ENCODE measurements around the gene ABTB2.

ABTB2 gene

GRCh38 chr11:34288492-34288891, 69.3 kb downstream of the ABTB2 start:
- no peak for DNase-seq (ENCODE audit: low read depth, low spot score)

DNA sequence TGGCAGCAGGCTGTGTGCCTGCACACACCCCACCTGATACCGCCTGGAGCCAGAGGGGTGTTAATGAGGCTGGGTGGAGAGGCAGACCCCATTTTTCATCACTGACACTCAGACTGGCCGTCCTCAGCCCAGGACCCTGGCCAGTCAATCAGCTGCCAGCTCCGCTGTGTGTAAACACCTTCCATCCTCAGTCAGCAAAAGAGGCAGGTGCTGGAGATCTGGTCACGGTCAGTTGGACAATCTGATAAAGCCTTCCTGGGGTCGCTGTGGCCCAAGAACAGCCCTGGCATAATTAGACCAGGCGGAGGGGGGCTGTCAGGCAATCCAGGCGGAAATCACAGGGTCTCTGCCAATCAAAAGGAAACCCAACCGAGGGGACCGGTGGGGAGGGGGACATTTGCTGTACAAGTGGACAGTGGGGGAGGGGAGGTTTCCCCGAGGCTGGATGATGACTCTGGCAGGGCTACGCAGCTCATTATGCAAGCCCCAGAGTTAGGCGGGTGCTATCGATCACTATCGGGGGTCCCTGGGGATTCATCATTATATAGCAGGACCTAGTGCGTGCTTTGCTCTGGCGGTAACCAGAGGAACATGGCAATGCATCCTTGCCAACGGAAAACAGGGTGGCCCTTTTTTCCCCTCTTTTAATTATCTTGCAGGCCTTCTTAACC, 72.9 kb downstream of the ABTB2 start:
- no peak for DNase-seq (ENCODE audit: low read depth, low spot score)

- DNase-seq (ENCODE audit: low read depth, low spot score): no peak
These were observed 73.7 kb downstream of the ABTB2 start for GRCh38 chr11:34284156-34284555.

DNA sequence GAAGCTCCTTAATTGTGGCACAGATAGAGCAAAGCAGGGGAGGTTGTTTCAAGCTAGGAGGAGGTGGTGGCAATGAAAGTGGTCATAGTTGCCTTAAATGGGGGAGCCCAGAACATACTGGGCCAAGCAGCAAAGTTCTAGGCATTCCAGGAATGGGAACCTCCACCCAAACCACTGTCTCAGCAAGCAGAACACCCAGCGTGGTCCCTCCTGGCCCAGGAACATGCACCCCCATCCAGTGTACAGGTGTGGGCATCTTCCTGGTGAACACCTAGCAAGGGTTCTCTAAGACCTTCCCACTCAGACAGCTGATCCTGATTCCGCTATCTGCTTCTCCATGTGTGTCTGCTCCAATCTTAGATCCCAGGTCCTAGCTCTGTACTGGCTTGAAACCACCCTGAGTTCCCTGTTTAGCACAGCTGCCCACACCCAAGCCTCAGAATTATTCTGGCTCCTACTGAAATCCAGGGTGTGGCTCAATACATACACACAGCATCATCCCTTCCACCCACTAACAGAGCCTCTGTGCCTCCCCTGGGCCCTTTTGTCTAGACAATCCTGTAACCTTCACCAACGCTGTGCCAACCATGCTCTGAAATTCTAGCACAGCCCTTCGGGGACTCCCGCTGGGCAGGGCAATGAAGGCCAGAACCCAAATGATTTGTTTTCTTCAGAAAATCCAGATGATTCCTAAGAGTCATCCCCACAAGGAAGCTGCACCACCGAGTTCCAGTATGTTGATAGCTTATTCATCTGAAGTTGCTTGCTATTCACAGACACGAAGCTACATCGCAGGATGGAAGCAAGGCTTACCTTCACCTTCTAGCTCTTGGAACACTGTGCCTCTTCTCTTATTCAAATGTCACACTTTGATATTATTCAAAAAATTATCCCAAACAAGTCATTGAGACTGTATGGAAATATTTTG, 76.6 kb downstream of the ABTB2 start:
- no peak for DNase-seq (ENCODE audit: low read depth, low spot score)

DNA sequence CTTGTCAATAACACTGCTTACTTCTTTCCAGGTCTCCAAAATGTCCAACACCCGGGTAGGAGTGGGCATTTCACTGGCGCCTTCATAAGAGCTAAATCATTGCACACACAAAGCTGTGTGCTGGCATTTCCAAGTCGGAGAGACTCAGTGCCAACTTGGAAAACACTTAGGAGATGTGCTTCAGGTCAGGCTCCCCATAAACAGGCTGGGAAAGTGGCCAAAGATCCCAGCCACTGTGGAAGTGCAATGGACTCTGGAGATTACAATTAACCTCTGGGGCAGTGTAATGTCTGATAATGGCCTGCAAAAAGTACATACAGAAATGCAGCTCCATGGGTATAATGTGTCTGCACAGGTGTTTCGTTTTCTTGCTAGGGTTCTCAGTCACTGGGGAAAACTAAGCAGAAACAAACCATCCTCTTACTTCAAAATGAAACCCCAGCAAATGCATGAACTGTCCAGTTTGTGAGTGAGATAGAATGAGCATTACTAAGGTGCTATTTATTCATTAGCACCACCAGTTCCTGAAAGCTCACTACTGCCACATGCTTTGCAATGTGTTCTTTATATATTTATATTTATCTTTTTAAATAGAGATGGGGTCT, 79.0 kb downstream of the ABTB2 start:
- no peak for DNase-seq (ENCODE audit: low read depth, low spot score)

DNA sequence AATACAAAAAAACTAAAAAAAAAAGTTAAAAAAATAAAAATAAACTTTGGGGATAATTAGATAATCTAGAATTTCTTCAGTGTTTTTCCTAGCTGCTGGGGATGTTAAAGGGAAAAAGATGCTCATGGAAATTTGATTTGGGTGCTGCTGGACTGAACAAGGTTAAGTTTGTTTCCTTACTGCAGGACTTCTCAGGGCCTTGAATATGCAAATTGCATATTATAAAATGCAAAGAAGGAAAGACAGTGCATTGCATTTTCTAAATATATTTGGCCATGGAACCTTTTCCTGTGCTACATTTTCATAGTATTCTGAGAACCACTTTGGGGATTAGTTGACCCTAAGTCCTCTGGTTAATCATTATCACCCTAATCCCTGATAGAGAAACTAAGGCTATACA, 79.6 kb downstream of the ABTB2 start:
- no peak for DNase-seq (ENCODE audit: low read depth, low spot score)

DNA sequence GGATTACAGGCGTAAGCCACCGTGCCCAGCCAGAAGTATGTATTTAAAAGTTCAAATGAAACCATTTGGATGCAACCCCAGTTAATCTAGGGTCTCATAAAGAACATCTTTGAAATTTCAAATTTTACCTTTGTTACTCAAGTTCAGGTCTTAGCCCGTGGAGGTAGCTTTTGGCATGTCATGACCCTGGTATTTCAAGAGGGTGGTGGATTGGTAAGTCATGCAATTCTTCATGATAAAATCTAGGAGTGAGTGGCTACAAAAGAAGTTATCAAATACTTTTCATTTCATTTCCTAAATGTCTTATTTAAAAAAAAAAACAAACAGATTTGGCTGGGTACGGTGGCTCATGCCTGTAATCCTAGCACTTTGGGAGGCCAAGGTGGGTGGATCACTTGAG, 80.6 kb downstream of the ABTB2 start:
- DNase-seq (ENCODE audit: low read depth, low spot score): no peak

DNA sequence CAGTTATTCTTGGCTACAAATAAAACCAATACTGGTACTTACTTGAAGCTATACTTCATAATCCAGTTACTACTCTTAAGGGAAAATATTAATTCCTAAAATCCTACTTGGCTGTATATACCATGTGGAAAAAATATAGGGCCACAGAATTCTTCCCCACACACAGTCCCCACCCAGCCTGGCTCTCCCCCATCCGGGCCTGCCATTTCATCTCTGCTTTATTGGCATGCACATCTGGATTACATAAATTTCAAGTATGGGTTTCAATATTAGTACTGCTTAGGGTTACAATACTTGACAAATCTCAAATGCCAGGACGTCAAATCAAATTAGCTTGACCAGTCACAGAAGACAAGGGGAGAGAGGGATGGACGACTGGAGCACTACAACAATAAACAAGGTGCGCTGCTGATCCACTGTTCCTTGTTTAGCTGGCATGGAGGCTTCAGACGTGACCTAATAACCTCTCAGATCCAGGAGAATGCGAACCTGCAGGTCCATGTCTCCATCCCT, 81.4 kb downstream of the ABTB2 start:
- DNase-seq (ENCODE audit: low read depth, low spot score): no peak

GRCh38 chr11:34275486-34275885, 82.3 kb downstream of the ABTB2 start:
- no peak for DNase-seq (ENCODE audit: low read depth, low spot score)

GRCh38 chr11:34274712-34275398, 83.0 kb downstream of the ABTB2 start:
- no peak for DNase-seq (ENCODE audit: low read depth, low spot score)

DNA sequence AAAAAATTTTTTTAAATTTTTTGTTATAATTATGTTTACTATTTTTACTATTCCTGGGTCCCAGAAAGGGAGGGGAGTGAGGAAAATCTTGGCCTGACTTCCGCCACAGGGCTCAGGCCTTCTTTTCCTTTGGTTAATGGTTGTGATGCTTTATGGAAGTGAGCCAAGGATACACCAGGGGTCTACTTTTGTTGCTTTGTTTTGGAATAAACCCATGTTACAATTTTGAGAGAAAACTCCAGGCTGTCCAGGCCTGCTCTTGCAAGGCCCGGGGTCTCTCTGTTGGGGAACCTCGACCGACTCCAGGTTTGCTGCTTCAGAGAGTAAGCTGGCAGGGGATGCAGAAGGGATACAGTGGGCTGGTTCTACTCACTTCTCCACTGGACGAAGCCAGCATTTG, 84.7 kb downstream of the ABTB2 start:
- DNase-seq (ENCODE audit: low read depth, low spot score): no peak

GRCh38 chr11:34271727-34272126, 86.1 kb downstream of the ABTB2 start:
- no peak for DNase-seq (ENCODE audit: low read depth, low spot score)

DNA sequence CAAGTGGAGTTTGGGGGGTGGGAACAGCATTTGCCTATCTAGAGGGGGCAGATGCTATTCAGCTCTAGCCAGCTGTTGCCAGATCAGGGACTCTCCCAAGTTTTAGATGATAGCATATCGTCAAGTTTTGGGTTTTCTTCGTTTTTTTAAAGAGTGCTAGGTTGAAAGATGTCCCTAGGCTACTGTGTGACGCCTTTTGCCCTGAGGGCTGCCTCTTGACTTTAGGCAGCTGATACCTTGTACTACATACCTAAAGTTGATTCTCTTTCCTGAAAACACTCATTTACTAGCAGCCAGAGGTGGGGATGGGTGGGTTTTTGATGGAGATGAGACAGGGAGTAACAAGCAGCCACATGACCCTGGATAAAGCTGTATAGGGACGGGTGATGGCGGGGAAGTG, 87.1 kb downstream of the ABTB2 start:
- DNase-seq (ENCODE audit: low read depth, low spot score): no peak

DNA sequence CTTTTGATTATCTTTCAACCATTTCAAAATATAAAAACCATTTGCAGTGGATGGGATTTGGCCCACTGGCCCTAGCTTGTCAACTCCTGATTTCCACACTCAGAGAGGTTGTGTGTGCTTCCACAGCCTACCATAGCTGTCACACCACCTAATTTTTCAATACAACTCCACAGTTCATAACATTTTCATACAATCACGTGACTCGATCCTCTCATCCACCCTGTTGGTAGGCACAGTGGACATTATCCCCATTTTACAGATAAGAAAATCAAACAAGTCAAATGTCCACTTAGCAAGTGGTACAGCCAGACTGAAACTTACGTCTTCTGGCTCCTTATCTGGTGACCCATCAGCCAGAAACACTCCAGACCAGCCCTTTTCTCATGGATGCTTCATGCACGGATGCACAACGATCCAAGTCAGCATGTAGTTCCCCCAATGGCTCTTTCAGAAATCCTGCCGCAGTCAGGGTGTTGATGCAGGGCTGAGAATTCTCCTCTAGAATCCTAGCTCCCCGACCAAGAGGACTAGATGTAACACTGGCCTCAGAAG, 88.0 kb downstream of the ABTB2 start:
- no peak for DNase-seq (ENCODE audit: low read depth, low spot score)

GRCh38 chr11:34268906-34269430, 88.8 kb downstream of the ABTB2 start:
- DNase-seq (ENCODE audit: low read depth, low spot score): no peak

DNA sequence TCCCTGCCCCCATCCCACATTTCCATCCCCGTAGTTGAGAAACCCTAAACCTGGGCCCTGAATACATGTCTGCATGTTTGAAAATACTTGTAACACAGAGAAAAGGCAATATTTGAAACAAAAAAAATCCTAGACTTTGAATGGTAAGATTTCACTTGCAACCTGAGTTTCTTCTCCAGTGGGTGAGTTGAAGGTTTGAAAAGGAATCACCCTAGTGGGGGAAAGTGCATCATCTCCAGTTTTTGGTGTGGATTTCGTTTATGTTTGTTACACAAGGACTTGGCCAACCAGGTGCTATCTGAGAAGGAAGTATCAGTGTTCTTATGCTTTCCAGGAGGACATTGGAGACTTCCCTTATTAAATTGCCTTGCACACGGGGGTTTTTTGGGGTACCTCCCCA, 90.4 kb downstream of the ABTB2 start:
- DNase-seq (ENCODE audit: low read depth, low spot score): no peak

DNA sequence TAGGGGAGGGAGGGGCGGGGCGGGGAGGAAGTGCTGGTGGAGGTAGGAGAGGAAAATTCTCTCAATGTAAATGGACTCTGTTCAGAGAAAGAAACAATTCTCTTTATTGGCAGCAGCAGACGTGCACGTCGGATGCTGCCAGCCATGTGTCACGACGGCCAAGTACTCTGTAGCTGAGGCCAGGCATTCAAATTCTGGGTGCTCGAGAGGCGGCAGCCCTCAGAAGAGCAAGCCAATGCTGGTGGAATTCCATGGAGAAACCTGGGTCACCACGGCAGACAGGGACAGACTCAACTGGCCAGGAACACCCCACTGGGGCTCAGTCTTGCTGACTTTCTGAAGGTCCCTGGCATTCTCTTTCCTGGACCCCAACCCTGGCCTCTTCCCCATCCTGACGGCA, 90.8 kb downstream of the ABTB2 start:
- DNase-seq (ENCODE audit: low read depth, low spot score): no peak

DNA sequence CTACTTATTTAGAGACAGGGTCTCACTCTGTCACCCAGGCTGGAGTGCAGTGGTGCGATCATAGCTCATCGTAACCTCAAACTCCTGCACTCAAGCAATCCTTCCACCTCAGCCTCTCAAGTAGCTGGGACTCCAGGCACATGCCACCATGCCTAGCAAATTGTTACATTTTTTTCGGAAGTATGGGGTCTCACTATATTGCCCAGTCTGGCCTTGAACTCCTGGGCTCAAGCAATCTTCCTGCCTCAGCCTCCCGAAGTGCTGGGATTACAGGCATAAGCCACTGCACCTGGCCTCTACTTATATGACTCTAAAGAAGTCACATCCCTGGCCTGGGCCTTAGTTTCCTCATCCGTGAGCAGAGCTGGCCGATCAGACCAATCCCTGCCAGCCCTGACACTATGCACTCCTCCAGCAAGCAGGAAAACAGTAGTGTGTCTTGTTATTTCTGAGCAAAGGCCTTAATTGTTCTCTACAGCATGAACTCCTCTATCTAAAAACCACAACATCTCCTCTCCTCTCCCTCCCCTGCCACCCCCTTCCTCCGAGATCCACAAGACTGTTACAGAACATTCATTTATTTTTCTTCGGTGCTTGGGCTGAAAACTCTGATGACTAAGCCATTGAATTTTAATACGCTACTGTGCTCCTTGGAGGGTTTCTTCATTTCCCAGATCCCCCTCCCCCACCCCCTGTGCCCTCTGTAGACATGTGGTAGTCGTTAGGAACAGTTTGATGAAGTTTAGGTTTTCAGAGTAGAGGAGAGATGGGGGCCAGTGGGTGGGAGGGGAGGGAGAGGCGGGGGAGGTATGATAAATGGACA, 91.5 kb downstream of the ABTB2 start:
- DNase-seq (ENCODE audit: low read depth, low spot score): no peak

- no peak for DNase-seq (ENCODE audit: low read depth, low spot score)
These were observed 93.3 kb downstream of the ABTB2 start for GRCh38 chr11:34264303-34265110.
